Ovary (tissue), 9 donors: ENCODE measurements around the gene ANP32B. TPM values are rescaled to one million over a fixed set of nuclear protein-coding genes. Genes with fewer than 3 reads are reported as not detected.

Source experiments
- DNase-seq, 5 donors: peaks; one replicate each; pipeline ENCODE4 v3.0.0-alpha.2; 2019 to 2020
- H3K27ac ChIP-seq, 2 donors: fragments of 200-600 bp; one replicate each; pipeline versions ENCODE4 v1.5.1 to v1.8.0; 2019 to 2022
- H3K27me3 ChIP-seq: fragments of 200-600 bp; one replicate; pipeline ENCODE4 v1.8.0; 2022
- H3K36me3 ChIP-seq: fragments of 200-600 bp; sonication (generic); one replicate; pipeline ENCODE4 v1.5.1; 2019
- H3K4me1 ChIP-seq: one replicate; pipeline ENCODE4 v1.8.1; 2013; ENCODE audit warnings: mild to moderate bottlenecking, moderate library complexity; ENCODE audit not compliant: insufficient read depth
- H3K4me3 ChIP-seq: fragments of 200-600 bp; sonication (generic); one replicate; pipeline ENCODE4 v1.5.1; 2017
- H3K9me3 ChIP-seq, 2 donors: fragments of 200-600 bp in 1 of 2; sonication (generic) in 1 of 2; one replicate each; pipeline versions ENCODE4 v1.5.1 to v1.8.1; 2013 to 2019; ENCODE audit warnings: mild to moderate bottlenecking in 1 of 2, moderate library complexity in 1 of 2
- CTCF ChIP-seq, 3 donors: fragments of 450-650 bp in 2 of 3; fragments of 200-600 bp in 1 of 3; IDR thresholded peaks; one replicate each; pipeline versions ENCODE4 v1.5.1 to v1.8.0; 2016 to 2022; ENCODE audit warnings: antibody characterized with exemption in 3 of 3, mild to moderate bottlenecking in 1 of 3
- EP300 ChIP-seq: sonication (generic); formaldehyde crosslinking; IDR thresholded peaks from one replicate; pipeline ENCODE4 v1.6.1; 2017; ENCODE audit warnings: antibody characterized with exemption
- POLR2A ChIP-seq: fragments of 450-650 bp; IDR thresholded peaks from one replicate; pipeline ENCODE4 v1.6.1; 2017; ENCODE audit warnings: antibody characterized with exemption, mild to moderate bottlenecking, moderate library complexity
- WGBS, 3 donors: extraction: QIAGEN DNeasy Blood & Tissue Kit in 1 of 3; methylation state at CpG; one replicate each; pipeline versions ENCODE4 v1.1.5 to v1.1.7; 2013 to 2017; 5-methylcytosine and 5-hydroxymethylcytosine counted together
- intact Hi-C, 4 donors: fragments of 100-400 bp; cut with DNase I; formaldehyde crosslinking; loops; one replicate each; pipeline versions ENCODE4 v1.11.0 to v1.15.1; 2022 to 2023
- polyA plus RNA-seq, 2 donors: library from polyadenylated mRNA; stranded (reverse); fragments of 200-250 nt in 1 of 2; fragments of 350-450 nt in 1 of 2; fragmentation: Illumina TruSeq in 1 of 2; extraction: RNeasy Lipid Tissue Mini Kit (QIAGEN cat#74804) in 1 of 2; gene quantifications; one replicate each; pipeline ENCODE4 v1.2.3, GENCODE V29; 2013 to 2014
- total RNA-seq, 7 donors: library from RNA; depleted of rRNA in 2 of 7; stranded (reverse); fragments of >200 nt in 2 of 7; fragmentation: NEBNext Ultra II Directional in 3 of 7; extraction: Animal tissue kit (Norgen Biotek cat#: 25700) in 3 of 7; gene quantifications; one replicate each; pipeline versions ENCODE4 v1.1.0 to v1.2.4, GENCODE V29; 2016 to 2023
- donor health status: DM: no; HTN: no; CAD: no; lungs with moderate emphysema.
- donor health status: DM: no; HTN: no; CAD: no.
- donor health status: Bipolar disorder and iron deficiency.
- donor health status: DM: yes; HTN: yes; CAD: no.
- donor health status: DM: no; HTN: no; CAD: no.
- donor health status: DM: yes; HTN: yes; CAD: no.

The ANP32B gene
- total and polyA plus RNA-seq, 9 donors, result 41.4 to 302 (median 153) TPM

- no peak for DNase-seq
- no peaks in the 10 kb centered on the region for H3K36me3 ChIP-seq
- no peaks in the 10 kb centered on the region for H3K27me3 ChIP-seq
- no peaks in the 10 kb centered on the region for H3K9me3 ChIP-seq
- no peak overlapping the region for H3K4me3 ChIP-seq
- WGBS, 3 donors, result 17 to 32% (median 18%) methylated on average over 1 of the region's 1 CpG
- TF ChIP-seq CTCF (IDR thresholded peaks at IDR 0.05) (no peak), EP300 (no peak), POLR2A (no peak)
- H3K4me1 ChIP-seq, result no peaks in the 10 kb centered on the region
- H3K27ac ChIP-seq, result no peak overlapping the region
- intact Hi-C loops, result no loop called here
Observed at GRCh38 chr9:98009936-98010335, 26.8 kb downstream of the ANP32B start.

GRCh38 chr9:98010445-98010844, 27.3 kb downstream of the ANP32B start:
- Histone ChIP-seq H3K27ac (no peak overlapping the region), H3K36me3 (no peaks in the 10 kb centered on the region), H3K27me3 (no peaks in the 10 kb centered on the region), H3K4me1 (no peaks in the 10 kb centered on the region), H3K4me3 (no peak overlapping the region), H3K9me3 (no peaks in the 10 kb centered on the region)
- DNase-seq, result no peak
- WGBS, 3 donors, result 24 to 46% (median 38%) methylated on average over 2 of the region's 2 CpGs
- intact Hi-C loops, result no loop called here
- TF ChIP-seq POLR2A (no peak), EP300 (no peak), CTCF (IDR thresholded peaks at IDR 0.05) (no peak)

- H3K27ac ChIP-seq, result no peak overlapping the region
- TF ChIP-seq POLR2A, result no peak
- TF ChIP-seq CTCF (IDR thresholded peaks at IDR 0.05), result no peak
- no peak for TF ChIP-seq EP300
- no peaks in the 10 kb centered on the region for H3K9me3 ChIP-seq
- H3K36me3 ChIP-seq, result no peaks in the 10 kb centered on the region
- 91 to 93% (median 92%) methylated on average over 7 of the region's 7 CpGs for WGBS, 3 donors
- intact Hi-C loops, result no loop called here
- H3K4me3 ChIP-seq, result no peak overlapping the region
- no peaks in the 10 kb centered on the region for H3K4me1 ChIP-seq
- H3K27me3 ChIP-seq, result no peaks in the 10 kb centered on the region
- no peak for DNase-seq
Observed at GRCh38 chr9:98011122-98011521, 28.0 kb downstream of the ANP32B start.

- Histone ChIP-seq H3K4me1 (no peaks in the 10 kb centered on the region), H3K27me3 (no peaks in the 10 kb centered on the region), H3K9me3 (no peaks in the 10 kb centered on the region), H3K4me3 (no peak overlapping the region), H3K36me3 (no peaks in the 10 kb centered on the region), H3K27ac (no peak overlapping the region)
- intact Hi-C loops, result no loop called here
- TF ChIP-seq POLR2A, result no peak
- TF ChIP-seq EP300, result no peak
- TF ChIP-seq CTCF (IDR thresholded peaks at IDR 0.05), result no peak
- 91 to 93% (median 92%) methylated on average over 4 of the region's 4 CpGs for WGBS, 3 donors
- no peak for DNase-seq
Observed at GRCh38 chr9:98016137-98016680, 33.1 kb downstream of the ANP32B start.
